SK-N-MC (cell line): ENCODE measurements around the gene HLA-G.

Experiments
- EZH2 ChIP-seq: fragments of 200-600 bp; sonication (generic); IDR thresholded peaks from one replicate; pipeline ENCODE4 v1.6.1; 2017; ENCODE audit warnings: antibody characterized with exemption
- FOXP2 ChIP-seq: optimal IDR thresholded peaks from 2 replicates; pipeline ENCODE3; 2011; ENCODE audit warnings: mild to moderate bottlenecking, moderate library complexity; ENCODE audit not compliant: insufficient read depth; ENCODE audit errors: extremely low read length, control extremely low read depth
- POLR2AphosphoS5 ChIP-seq: IDR thresholded peaks from 2 replicates; pipeline ENCODE4 v1.6.1; 2012; ENCODE audit warnings: mild to moderate bottlenecking, low read depth, low read length, borderline replicate concordance

GRCh38 chr6:29797135-29797534, 30.5 kb upstream of the HLA-G start:
- TF ChIP-seq EZH2 = no peak
- no peak for TF ChIP-seq POLR2AphosphoS5
- TF ChIP-seq FOXP2 = no peak
